NCI-H2227 (cell line): ENCODE data around the gene TMEM132E.

Source experiments
- DNase-seq: peaks from one replicate; lab custom pipeline; 2025; ENCODE audit not compliant: unreplicated experiment; lab: John Stamatoyannopoulos, UW

TMEM132E gene

DNA sequence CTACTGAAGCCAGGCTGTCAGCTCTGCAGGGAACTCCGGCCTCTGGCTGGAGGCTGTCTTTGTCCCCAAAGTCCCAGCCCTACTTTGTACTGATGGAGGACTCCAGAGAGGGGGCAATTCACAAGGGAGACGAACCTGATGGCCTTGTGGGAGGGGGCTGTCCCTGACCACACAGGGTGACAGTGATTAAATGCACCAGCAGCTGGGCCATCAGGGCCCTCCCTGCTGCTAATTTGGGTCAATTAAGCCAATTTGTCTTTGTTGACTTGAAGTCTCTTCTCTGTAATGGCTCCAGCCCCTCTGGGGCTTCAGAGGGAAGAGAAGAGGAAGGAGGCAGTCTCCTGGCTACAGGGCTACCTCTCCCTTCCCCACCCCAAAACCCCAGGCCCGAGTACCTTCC lies 22.0 kb downstream of the TMEM132E start:
- DNase-seq, result no peak

DNA sequence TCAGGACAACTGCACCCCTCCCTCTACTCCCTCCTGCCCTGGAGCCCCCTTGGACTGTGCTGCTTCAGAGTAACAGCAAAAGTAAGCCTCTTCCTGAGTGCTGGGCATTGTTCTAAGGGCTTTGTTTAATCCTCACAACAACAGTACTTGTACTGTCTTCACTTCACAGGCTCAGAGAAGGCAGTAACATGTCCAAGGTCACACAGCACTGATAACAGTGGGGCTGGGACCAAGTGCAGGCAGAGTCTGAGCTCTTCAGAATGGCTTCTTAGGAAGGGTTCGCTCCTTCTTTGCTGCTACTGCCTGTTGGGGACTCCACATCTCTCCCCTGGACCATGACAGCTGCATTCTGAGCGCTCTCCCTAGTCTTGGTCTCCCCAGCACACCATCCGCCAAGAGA lies 24.6 kb downstream of the TMEM132E start:
- no peak for DNase-seq

DNA sequence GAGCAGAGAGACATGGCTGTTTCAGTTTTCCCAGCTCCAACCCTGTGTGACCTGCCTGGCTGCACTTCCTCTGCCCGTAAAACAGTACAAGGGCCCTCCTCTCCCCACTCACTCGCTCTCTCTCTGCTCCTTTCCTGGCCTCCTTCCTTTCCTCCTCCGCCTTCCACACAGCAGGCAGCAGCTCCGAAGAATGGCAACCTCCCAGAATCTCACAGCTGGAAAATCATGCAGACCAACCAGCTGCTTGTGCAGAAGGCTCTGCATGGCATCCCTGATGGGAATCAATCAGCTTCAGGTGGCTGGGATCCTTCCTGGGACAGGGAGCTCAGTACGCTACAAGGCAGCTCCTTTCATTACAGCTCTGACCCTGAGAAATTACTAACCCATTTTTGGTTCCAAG lies 27.4 kb downstream of the TMEM132E start:
- no peak for DNase-seq

DNA sequence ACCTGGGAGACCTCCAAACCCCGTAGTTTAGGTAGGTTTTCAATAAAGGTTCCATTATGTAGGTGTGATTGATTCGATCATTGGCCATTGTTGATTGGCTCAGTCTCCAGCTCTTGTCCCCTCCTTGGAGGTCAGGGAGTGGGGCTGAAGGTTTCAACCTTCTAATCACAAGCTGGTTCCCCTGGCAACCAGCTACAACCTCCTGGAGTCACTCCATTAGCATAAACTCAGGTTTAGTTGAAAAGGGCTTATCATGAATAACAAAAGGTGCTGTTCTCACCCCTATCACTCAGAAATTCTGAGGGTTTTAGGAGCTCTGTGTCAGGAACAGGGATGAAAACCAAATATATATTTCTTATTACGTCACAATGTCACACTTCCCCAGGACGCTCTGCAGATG lies 28.5 kb downstream of the TMEM132E start:
- no peak for DNase-seq

DNA sequence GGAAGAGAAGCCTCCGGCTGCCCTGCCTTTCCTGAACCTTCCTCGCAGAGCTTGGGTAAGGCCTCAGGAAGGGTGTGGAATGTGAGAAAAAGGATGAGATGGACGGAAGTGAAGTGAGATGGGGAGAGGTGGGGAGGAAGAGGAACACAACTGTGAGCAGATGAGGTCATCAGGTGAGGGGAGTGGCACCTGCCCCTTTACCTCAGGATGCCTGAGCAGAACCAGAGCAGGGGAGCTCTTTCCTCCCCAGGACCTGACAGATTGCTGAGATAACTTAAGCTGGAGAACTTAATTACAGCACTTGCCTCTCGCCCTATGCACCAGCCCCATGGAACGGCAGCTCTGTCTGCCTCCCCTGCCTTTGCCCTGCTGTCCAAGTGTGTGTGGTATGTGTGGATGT lies 29.8 kb downstream of the TMEM132E start:
- DNase-seq, result no peak

DNA sequence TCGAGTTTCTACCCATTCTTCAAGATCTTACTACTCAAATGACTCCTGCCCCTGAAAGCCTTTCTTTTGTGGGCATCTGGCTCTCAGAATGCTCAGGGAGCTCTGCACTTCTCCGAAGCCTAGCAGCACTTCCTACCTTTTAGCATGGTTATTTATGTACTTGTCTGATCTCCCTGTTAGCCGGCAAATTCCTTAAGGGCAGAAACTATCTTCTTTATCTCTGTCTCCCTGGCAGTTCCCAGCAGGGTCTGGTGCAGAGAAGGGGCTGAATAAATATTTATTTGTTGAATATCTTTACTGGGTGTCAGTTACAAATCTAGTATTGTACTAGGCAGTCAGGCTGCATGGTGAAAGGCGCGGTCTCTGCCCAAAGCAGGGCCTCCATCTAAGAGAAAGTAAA lies 30.7 kb downstream of the TMEM132E start:
- DNase-seq, result no peak

DNA sequence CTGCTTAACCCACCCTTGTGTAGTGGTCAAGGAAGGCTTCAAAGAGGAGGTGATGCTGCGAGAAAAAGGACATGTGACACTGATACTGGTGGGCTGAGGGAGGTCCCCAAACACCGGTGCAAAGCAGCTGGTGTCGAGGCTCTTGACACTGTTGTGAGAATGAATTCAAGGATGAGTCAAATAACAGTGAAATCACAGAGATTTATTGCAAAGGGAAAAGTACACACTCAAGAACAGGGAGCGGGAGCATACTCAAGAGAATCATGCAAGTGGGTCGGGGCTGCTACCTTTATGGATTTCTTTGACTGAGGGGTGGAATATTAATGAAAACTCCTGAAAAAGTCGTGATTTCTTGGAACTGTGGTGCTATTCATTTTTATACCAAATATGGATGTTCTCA lies 31.1 kb downstream of the TMEM132E start:
- DNase-seq, result no peak

DNA sequence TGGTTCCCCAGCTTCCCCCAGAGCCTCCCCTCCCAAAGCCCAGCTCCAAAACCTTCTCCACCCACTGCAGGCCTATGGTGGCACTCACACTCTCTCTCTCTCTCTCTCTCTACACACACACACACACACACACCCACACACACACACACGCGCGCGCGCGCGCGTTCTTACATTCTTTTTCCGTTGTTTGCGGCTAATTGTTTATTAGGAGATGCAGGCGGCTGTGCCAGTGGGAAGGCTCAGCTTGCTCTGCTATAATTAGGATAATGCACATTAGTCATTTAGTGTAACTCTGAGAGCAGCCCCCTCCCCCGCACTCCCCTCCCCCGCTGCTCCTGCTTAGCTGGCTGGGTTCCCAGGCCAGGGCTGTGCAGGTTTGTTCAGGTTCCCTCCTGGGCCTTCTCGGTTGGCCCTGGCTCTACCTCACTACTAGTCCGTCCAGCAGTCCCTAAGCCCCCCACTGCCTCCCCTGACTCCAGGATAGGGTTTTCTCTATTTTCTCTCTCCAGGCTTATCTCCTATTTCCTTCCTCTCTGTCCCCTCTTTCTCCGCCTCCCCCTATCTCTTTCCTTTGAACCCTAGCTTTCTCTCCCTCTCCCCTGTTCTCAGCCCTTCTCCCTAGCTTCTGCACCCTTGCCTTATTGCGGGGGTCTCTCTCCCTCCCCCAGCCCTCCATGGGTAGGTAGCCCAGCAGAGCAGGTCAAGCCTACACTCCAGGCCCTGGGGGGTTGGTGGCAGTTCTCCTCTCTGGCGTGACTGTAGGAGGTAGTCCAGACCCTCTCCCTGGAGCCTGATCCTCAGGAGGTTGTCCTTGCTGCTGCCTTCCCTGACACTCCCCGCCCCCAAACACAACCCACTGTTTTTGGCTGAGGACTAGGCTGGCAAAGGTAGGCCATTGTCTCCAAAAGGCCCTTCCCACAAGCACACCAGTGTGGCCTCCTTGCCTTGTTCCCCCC lies 34.0 kb downstream of the TMEM132E start:
- peak; percentile 57 for DNase-seq

DNA sequence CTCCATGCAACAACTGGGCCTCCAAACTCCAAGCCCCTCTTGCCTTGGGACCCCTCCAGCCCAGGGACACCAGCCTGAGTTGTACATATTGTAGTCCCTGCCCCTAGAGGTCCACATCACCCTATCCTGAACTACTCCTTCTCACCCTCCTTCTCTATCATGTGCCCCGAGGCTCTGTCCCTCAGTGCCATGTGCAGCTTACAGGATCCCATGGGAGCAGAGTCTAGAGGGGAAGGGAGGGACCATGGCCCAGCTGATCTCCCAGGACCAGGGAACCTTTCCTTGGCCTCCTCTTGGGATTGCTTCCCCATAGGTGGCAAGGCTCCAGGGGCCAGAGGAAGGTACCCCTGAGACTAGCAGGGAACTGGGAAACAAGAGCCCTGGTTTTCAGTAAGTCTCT lies 35.3 kb downstream of the TMEM132E start:
- no peak for DNase-seq

DNA sequence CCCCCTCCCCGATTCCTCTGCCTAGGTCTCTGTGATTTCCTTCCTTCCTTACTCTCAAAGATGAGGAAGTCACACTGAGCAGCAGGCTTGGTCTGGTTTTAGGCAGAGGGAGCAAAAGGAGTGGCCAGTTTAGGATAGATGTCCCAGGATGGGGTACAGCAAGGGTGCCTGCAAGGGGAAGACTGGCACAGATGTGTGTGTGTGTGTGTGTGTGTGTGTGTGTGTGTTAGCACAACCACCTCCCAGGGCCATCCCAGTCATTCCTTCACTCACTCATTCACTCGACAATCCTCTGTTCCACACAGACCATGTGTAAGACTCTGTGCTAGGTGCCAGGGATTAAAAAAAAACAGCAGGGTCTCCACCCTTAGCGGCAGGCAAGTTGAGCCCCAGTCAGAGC lies 35.9 kb downstream of the TMEM132E start:
- no peak for DNase-seq

DNA sequence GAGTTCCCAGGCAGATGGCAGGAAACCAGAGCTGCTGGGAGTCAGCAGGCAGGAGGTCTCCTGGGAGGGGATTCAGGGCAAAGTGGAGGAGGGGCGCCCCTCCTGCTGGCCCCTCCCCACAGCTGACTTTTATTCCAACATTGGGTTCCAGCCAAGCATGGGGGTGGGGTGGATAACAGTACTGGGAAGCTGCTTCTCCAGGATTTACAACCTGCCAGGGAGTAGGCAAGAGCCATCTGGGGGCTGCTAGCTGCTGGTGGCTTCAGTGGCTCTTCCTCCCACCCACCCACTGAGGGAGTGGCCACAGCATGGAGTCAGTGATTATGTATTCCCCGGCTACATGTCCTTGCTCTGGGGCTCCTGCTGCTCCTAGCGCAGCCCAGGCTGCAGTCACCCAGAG lies 36.8 kb downstream of the TMEM132E start:
- peak; percentile 76 for DNase-seq

DNA sequence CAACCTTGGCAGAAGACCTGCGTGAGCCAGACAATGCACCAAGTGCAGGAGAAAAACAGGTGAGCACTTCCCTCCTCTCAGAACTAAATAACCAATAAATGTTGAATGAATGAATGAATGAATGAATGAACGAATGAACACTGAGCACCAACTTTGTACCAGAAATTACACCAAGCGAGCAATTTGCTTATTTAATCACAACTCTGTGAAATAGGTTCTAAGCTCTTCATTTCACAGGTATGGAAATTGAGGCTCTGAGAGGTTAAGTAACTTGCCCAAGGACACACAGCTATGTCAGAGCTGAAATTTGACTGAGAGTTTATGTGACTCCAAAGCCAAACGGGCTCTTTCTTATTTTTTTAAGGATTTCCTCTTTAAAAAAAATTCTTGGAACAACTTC lies 38.0 kb downstream of the TMEM132E start:
- no peak for DNase-seq

DNA sequence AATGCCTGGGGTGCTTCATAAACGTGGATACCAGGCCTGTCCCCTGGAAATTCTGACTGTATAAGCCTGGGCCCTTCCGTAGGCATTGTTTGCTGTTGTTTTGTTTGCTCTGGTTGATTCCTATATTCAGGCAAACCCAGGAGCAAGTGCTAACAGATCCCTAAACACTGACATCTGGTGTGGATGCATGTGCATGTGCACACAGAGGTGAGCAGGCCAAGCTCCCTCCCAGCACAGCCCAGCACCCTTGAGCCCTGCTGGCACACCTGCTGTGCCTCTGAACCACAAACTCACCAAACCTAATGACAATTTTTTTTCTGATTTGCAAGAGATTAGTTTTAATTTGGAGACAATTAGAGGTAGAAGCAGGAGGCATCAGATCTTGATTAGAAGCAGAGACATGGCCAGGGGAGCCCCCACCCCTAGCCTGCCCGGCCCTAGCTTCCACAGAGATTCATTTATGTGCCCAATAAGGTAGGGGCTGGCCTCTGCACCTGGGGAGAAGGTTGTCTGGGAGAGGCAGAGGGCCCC lies 40.4 kb downstream of the TMEM132E start:
- no peak for DNase-seq

DNA sequence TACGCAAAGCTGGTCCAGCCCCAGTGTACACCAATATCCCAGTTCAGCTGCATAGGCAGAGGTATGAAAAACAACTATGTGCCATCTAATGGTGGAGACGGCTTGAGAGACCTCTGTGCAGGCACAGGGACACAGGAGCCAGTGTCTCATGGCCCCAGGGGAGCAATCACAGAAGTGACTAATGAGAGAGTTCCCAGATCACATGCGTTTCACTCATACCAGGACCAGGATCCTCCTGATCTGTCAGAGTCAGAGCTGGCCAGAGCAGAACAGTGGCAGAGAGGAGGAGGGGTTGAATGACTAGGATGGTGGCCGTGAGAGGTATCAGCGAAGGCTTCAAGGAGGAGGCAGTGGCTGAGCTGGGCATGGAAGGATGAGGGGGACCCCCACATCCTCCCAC lies 41.1 kb downstream of the TMEM132E start:
- no peak for DNase-seq

DNA sequence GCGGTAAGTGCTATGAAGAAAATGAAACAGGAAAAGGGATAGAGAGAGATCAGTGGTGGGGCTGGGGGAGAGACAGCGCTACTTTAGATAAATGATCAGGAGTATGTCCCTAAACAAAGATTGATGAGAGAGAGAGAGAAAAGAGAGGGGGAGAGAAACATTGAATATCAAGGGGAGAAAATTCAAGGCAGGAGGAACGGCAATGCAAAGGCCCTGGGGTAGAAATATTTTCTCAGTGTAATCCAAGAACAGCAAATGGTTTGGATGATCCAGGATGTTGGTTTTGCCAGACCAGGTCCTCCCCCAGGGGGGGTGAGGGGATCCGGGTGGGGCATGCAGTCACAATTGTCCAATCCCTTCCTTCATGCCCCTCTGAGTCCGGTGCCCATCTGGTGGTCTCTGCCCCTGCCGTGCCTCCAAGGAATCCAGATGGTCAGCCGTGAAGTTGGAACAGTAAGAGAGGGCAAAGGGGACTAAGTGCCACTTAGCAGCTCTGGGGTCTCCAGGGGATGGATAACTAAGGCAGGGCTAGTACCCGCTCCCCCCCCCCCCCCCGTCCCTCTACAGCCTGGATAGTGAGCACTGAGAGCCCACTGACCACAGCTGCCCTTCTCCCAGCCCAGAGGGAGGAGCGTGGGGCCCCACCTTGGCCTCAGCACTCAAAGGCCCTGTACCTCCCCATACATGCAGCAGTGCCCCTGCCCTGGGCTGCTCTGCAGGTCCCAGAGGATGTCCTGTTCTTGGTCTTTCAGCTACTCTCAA lies 43.7 kb downstream of the TMEM132E start:
- no peak for DNase-seq

DNA sequence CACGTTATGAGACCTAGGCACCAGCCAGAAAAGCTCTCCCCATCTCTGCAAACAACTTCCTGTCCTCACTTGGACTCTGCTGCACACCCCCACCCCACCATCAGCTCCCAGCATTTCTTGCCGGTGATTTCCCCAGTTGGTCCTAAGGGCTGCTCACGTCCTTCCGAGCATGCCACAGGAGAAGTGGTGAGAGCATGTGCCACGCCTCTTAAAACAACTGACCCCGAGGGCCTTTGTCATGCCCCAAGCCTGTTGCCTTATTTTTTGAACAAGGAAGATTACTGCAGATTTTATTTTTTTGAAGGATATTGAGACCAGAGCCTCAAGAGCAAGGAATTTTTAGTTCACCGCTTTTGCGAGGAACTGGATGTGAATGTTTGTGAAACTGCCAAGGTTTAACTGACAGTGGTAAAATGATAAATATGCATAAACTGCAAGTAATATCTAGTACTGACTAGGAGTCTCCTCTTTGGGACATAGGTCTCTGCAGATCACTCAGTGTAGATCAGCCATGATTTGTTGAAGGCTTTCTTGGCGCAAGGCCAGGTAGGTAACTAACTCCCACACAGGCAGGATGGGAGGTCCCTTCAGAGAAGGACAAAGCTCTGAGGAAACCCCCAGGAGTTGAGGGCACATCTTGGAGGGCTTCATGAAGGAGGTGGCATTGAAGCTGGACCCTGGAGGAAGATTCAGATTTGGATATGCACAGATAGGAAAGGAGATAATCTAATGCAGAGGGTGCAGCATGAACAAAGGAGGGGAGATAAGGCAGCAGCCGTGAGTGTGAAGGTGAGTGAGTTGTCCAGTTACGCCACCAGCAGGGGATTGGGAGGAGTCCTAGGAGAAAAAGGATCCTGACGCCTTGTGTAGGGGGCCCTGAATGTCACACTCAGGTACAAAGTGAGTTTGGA lies 44.7 kb downstream of the TMEM132E start:
- no peak for DNase-seq

DNA sequence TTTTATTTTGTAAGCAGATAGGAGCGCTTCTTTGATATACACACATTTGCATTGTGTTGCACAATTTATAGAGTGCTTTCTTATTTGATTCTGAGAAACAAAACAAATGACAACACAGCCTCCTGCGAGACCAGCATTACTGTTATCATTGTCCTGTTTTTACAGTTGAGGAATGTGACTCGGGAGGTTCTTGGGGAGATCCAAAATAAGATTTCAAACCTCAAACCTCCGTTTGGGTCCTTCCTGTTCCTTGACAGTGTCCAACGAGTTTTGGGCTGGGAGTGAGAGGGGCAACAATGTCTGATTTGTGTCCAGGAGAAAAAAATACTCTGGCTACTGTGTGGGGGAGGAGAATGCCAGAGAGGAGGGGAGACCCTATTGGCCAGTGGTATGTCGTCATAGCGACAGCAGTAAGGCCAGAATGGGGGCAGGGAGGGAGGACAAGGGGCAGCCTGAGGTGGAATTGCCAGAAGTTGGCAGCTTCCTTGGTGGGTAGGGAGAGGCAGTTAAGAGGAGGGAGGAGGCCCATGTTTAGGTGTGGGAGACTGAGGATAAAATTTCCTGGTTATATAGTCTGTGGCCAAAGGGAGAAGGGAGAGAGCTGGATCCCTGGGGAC lies 45.5 kb downstream of the TMEM132E start:
- peak; percentile 10 for DNase-seq

DNA sequence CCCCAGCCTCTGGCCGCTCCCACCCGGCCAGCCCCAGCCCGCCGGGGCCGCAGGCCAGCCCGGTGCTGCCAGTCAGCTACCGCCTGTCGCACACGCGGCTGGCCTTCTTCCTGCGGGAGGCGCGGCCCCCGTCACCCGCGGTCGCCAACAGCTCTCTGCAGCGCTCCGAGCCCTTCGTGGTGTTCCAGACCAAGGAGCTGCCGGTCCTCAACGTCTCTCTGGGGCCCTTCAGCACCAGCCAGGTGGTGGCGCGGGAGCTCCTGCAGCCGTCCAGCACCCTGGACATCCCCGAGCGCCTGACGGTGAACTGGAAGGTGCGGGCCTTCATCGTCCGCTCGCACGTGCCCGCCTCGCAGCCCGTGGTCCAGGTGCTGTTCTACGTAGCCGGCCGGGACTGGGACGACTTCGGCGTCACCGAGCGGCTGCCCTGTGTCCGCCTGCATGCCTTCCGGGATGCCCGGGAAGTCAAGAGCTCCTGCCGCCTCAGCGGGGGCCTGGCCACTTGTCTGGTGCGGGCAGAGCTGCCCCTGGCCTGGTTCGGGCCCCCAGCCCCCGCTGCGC lies 46.8 kb downstream of the TMEM132E start:
- DNase-seq, result no peak

DNA sequence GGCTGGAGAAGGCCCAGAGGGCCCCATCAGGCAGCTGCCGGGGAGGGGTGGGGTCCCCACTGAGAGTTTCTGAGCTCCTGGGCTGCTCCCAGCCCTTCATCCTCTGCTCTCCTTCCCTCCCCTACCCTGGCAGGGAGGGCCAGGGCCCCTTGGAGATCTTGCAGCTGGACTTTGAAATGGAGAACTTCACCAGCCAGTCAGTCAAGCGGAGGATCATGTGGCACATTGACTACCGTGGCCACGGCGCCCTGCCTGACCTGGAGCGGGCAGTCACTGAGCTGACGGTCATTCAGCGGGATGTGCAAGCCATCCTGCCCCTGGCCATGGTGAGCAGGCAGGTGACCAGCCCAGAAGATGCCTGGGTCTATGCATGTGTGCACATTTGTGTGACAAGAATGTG lies 49.5 kb downstream of the TMEM132E start:
- DNase-seq, result no peak

DNA sequence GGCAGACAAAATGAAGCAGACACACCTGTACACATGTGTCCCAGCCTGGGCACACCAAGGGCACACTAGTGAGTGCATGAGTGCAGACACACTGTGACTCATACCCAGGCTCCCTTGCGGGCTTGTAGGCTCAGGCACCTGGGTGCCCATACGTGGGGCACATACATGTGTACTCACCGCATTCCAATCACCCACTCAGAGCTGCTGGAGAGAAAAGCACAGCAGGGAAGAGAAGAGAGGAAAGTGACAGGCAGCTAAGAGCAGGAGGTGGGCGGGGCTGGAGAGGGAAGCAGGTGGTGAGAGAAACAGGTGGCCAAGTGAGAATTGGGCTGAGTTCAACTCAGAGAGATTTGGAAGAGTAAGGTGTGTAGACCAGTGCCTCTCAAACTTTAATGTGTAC lies 54.0 kb downstream of the TMEM132E start:
- DNase-seq, result no peak
